Measurements from ENCODE around the gene SCUBE1. TPM values are rescaled to one million over a fixed set of nuclear protein-coding genes. Genes with fewer than 3 reads are reported as not detected.
A peak's percentile ranks its signal among the peaks of the same experiment; 100 is the strongest.

The SCUBE1 gene
- total and polyA plus RNA-seq, 2 of the 8 experiments (the other 6 are each of a cell fraction or from before 2014, with no cell fraction given), result 2.3 to 4.9 TPM

DNA sequence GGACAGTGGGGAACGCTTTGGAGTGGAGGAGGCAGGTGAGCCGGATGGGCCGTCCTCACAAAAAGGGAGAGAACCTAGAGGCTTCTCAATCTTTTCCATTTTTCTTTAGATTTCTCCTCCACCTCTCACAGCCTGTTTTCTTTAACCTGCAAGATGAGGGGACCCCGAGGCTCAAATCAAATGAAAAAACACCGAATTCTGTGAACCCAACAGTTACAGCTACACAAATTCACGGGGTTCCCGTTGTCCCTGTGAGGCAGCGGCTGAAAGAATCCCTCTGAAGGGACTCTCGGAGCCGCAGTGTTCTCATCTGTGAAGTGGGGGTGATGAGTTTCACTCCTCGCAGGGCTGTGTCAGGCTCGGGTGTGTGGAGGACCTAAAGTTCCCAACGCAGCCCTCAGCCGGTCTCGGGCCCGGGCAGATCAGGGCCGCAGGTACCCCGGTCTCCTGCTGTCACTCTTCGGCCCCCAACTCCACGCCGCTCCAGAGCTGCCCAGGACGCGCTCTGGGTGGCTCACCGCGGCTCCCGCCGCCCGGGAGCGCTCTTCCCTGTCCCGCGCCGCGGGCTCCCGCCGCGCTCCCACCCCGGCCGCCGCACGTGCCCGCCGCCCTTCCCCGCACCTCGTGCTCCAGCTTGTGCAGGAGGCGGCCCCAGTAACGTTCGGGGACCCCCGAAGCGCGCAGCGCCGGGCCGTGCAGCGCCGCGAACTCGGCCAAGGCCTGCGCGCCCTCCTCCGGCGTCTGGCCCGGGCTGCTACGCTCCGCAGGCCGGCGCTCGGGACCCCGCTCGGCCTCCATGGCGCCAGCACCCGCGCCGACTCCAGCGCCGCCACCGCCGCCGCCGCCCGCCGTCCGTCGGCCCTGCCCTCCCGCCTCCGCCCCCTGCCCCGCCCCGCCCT is 156.7 kb downstream of the SCUBE1 start, which contains the start of gene TTLL12:
TTLL12 (minus strand) TSS at position 863 of the 899 bp plus-strand sequence; CDS start at position 798, 65 bp downstream.
- 1% methylated on average over 26 of the region's 87 CpGs; no CpG with 5 or more reads in 1 of the 2 experiments for WGBS, 2 experiments (ENCODE audit: extremely low coverage in 1 of 2, insufficient coverage in 1 of 2, insufficient read length in 1 of 2, insufficient replicate concordance in 2 of 2, low coverage in 1 of 2, low lambda C conversion rate in 2 of 2, missing lambda C conversion rate in 1 of 2)
- no peak within 1 kb of the TSS for H2BK15ac ChIP-seq (ENCODE audit: low read length)
- ChIA-PET CTCF (ENCODE audit: partially characterized antibody) (interaction anchor here (0.9 to 12.4 kb wide), 10 partner anchors 9 to 135 kb away, joined by 3 to 104 read pairs (median 4); no protein-coding TSS in a partner anchor), POLR2A (ENCODE audit: partially characterized antibody) (interaction anchor here (0.6 to 1.6 kb wide), 10 partner anchors 10 to 171 kb away, joined by 3 to 14 read pairs (median 4); partner anchors contain the start of genes BIK, PACSIN2 and TSPO)
- no peaks in the 10 kb centered on the region for H3K9me3 ChIP-seq (ENCODE audit: insufficient read depth in 2 of 2, low read depth in 1 of 2, low read length in 1 of 2)
- H3K4ac ChIP-seq (replicated peaks; ENCODE audit: insufficient read length, low read depth, low read length), result peak within 1 kb of the TSS; percentile 19
- H4K5ac ChIP-seq (ENCODE audit: insufficient read length, low read depth, low read length), result peak within 1 kb of the TSS; percentile 69
- H2BK12ac ChIP-seq (ENCODE audit: low read depth, low read length), result no peak within 1 kb of the TSS
- peaks cover 0 to 11% of the 10 kb centered on the region in 2 experiments for H4K20me1 ChIP-seq (replicated peaks in 1 of 2; ENCODE audit: control insufficient read depth in 1 of 2, insufficient read depth in 2 of 2, low read length in 2 of 2)
- FAIRE-seq (no peak), DNase-seq (ENCODE audit: low read depth in 1 of 2, low spot score in 2 of 2) (no peak)
- H3K18ac ChIP-seq (ENCODE audit: extremely low read depth, low read length), result peak within 1 kb of the TSS; percentile 62; the same call in 1 of the 2 replicates
- peaks cover 7% of the 10 kb centered on the region; the same call in 1 of the 2 replicates for H3K23me2 ChIP-seq (ENCODE audit: low read depth, low read length)
- peak within 1 kb of the TSS; percentile 39; the same call in 1 of the 2 replicates for H4K8ac ChIP-seq (ENCODE audit: extremely low read depth, insufficient read depth, low read length)
- H4K91ac ChIP-seq (replicated peaks; ENCODE audit: insufficient read length, low read length), result peak within 1 kb of the TSS; percentile 3
- peak within 1 kb of the TSS; percentile 85; the same call in 1 of the 2 replicates for H3K27ac ChIP-seq (ENCODE audit: low read depth, low read length)
- no peak within 1 kb of the TSS for H3K56ac ChIP-seq (replicated peaks; ENCODE audit: insufficient read length, low read depth, low read length)
- peak within 1 kb of the TSS; percentile 71 to 87 for H3K4me2 ChIP-seq (ENCODE audit: insufficient read depth in 1 of 2, low read depth in 2 of 2, low read length in 2 of 2)
- H2BK120ac ChIP-seq (replicated peaks; ENCODE audit: low read depth, low read length), result no peak within 1 kb of the TSS
- peak within 1 kb of the TSS; percentile 86; the same call in 1 of the 2 replicates for H2AFZ ChIP-seq (ENCODE audit: low read length)
- H3K9ac ChIP-seq (replicated peaks in 1 of 4; ENCODE audit: extremely low read depth in 1 of 4, low read depth in 3 of 4, low read length in 3 of 4), result peak within 1 kb of the TSS; percentile 64 to 94 (median 76)
- peak within 1 kb of the TSS; percentile 58 to 88 (median 78) for H3K4me3 ChIP-seq (ENCODE audit: extremely low read depth in 1 of 4, insufficient read depth in 2 of 4, low read depth in 3 of 4, low read length in 4 of 4)
- H3K36me3 ChIP-seq (ENCODE audit: control insufficient read depth in 2 of 4, insufficient read depth in 4 of 4, low read length in 3 of 4), result peaks cover 3 to 11% (median 7%) of the 10 kb centered on the region in 4 experiments; a peak in 5 of 8 replicates
- no peak within 1 kb of the TSS for H3K14ac ChIP-seq (ENCODE audit: insufficient read length)
- no peak within 1 kb of the TSS for H3K23ac ChIP-seq (ENCODE audit: insufficient read length)
- H3K4me1 ChIP-seq (replicated peaks in 1 of 4; ENCODE audit: control insufficient read depth in 3 of 4, insufficient read depth in 4 of 4, low read length in 3 of 4), result peaks cover 0 to 14% (median 5%) of the 10 kb centered on the region in 4 experiments; a peak in 4 of 7 replicates
- H3K79me2 ChIP-seq (ENCODE audit: control insufficient read depth in 1 of 2, insufficient read depth in 2 of 2, low read length in 2 of 2), result peaks cover 0 to 32% of the 10 kb centered on the region in 2 experiments; a peak in 3 of 4 replicates
- no peak within 1 kb of the TSS; the same call in 1 of the 2 replicates for H2BK5ac ChIP-seq (ENCODE audit: low read depth, low read length)
- peaks cover 10% of the 10 kb centered on the region; the same call in 1 of the 2 replicates for H3K79me1 ChIP-seq (ENCODE audit: low read depth, low read length)
- H3K27me3 ChIP-seq (replicated peaks in 1 of 4; ENCODE audit: control insufficient read depth in 3 of 4, extremely low read depth in 1 of 4, insufficient read depth in 3 of 4, low read length in 3 of 4), result no peaks in the 10 kb centered on the region; a peak in 1 of 7 replicates
- H2BK20ac ChIP-seq (ENCODE audit: low read length), result no peak within 1 kb of the TSS
- no peak within 1 kb of the TSS for H2AK5ac ChIP-seq (ENCODE audit: low read depth, low read length)
- TF ChIP-seq PHF8 (conservative IDR thresholded peaks at IDR 0.05; ENCODE audit: low read depth, low read length), result peak; percentile 83
- no peak for TF ChIP-seq CTBP2 (IDR thresholded peaks at IDR 0.05; ENCODE audit: borderline replicate concordance, insufficient read depth, insufficient read length, low read length)
- no peak for TF ChIP-seq EZH2 (IDR thresholded peaks at IDR 0.05; ENCODE audit: low read depth, low read length, severe bottlenecking)
- no peak for TF ChIP-seq TAF7 (optimal IDR thresholded peaks at IDR 0.05; ENCODE audit: borderline replicate concordance, low read depth, low read length)
- TF ChIP-seq RBBP5 (IDR thresholded peaks at IDR 0.05; ENCODE audit: borderline replicate concordance, low read depth, low read length), result 0 out of 2 replicates have a peak, but pooled peaks have one; percentile 39
- no peak for TF ChIP-seq ZNF274 (IDR thresholded peaks at IDR 0.05; ENCODE audit: borderline replicate concordance, extremely low read depth, low read length)
- TF ChIP-seq GTF2F1 (IDR thresholded peaks at IDR 0.05; ENCODE audit: borderline replicate concordance, low read depth, low read length), result no peak
- no peak for TF ChIP-seq SAP30 (IDR thresholded peaks at IDR 0.05; ENCODE audit: insufficient read depth, insufficient replicate concordance, low read length)
- TF ChIP-seq BRCA1 (IDR thresholded peaks at IDR 0.05; ENCODE audit: low read depth, low read length), result no peak
